Tibial nerve (tissue), 4 donors: ENCODE measurements around the gene STK38L. TPM values are rescaled to one million over a fixed set of nuclear protein-coding genes. Genes with fewer than 3 reads are reported as not detected.

ENCODE experiments used
- DNase-seq, 2 donors: peaks; one replicate each; pipeline ENCODE4 v3.0.0-alpha.2; 2019; ENCODE audit warnings: low spot score in 2 of 2
- H3K27ac ChIP-seq, 4 donors: fragments of 200-600 bp; sonication (generic) in 3 of 4; one replicate each; pipeline ENCODE4 v1.5.1; 2017 to 2019; ENCODE audit warnings: mild to moderate bottlenecking in 1 of 4
- H3K27me3 ChIP-seq, 2 donors: fragments of 200-600 bp; sonication (generic) in 1 of 2; one replicate each; pipeline versions ENCODE4 v1.5.1 to v1.6.0; 2017 to 2019
- H3K36me3 ChIP-seq, 3 donors: fragments of 200-600 bp; sonication (generic); one replicate each; pipeline ENCODE4 v1.5.1; 2018 to 2019
- H3K4me1 ChIP-seq, 4 donors: fragments of 200-600 bp; sonication (generic) in 3 of 4; one replicate each; pipeline ENCODE4 v1.5.1; 2017 to 2019
- H3K4me3 ChIP-seq, 4 donors: fragments of 200-600 bp; sonication (generic) in 3 of 4; one replicate each; pipeline ENCODE4 v1.5.1; 2017 to 2019; ENCODE audit warnings: mild to moderate bottlenecking in 1 of 4, moderate library complexity in 1 of 4
- H3K9me3 ChIP-seq, 4 donors: fragments of 200-600 bp; sonication (generic) in 3 of 4; one replicate each; pipeline ENCODE4 v1.5.1; 2017 to 2019
- CTCF ChIP-seq, 5 experiments: fragments of 200-600 bp in 3 of 5; fragments of 450-650 bp in 2 of 5; sonication (generic) in 3 of 5; IDR thresholded peaks; one replicate each; pipeline ENCODE4 v1.5.1; 2016 to 2019; ENCODE audit warnings: antibody characterized with exemption in 5 of 5, mild to moderate bottlenecking in 3 of 5, moderate library complexity in 2 of 5
- EP300 ChIP-seq, 2 donors: sonication (generic); formaldehyde crosslinking; IDR thresholded peaks; one replicate each; pipeline ENCODE4 v1.6.1; 2017; ENCODE audit warnings: antibody characterized with exemption in 2 of 2, mild to moderate bottlenecking in 1 of 2
- POLR2A ChIP-seq, 2 donors: fragments of 450-650 bp; IDR thresholded peaks; one replicate each; pipeline ENCODE4 v1.6.1; 2017; ENCODE audit warnings: antibody characterized with exemption in 2 of 2, mild to moderate bottlenecking in 2 of 2, moderate library complexity in 2 of 2
- WGBS, 2 donors: methylation state at CpG; one replicate each; pipeline ENCODE4 v1.1.5; 2018; 5-methylcytosine and 5-hydroxymethylcytosine counted together
- total RNA-seq, 4 donors: library from RNA; depleted of rRNA; stranded (reverse); fragments of >200 nt; gene quantifications; one replicate each; pipeline ENCODE4 v1.1.0, GENCODE V29; 2016

STK38L gene
- total RNA-seq, 4 donors from 2014 or later = 30.6 to 51.6 (median 40.8) TPM

GRCh38 chr12:27355979-27356378 lies 111.9 kb downstream of the STK38L start:
- TF ChIP-seq POLR2A (IDR thresholded peaks at IDR 0.05) (no peak), CTCF (IDR thresholded peaks at IDR 0.05) (no peak), EP300 (IDR thresholded peaks at IDR 0.05) (no peak)
- WGBS, 2 donors = 92 to 94% methylated on average over 1 of the region's 1 CpG

DNA sequence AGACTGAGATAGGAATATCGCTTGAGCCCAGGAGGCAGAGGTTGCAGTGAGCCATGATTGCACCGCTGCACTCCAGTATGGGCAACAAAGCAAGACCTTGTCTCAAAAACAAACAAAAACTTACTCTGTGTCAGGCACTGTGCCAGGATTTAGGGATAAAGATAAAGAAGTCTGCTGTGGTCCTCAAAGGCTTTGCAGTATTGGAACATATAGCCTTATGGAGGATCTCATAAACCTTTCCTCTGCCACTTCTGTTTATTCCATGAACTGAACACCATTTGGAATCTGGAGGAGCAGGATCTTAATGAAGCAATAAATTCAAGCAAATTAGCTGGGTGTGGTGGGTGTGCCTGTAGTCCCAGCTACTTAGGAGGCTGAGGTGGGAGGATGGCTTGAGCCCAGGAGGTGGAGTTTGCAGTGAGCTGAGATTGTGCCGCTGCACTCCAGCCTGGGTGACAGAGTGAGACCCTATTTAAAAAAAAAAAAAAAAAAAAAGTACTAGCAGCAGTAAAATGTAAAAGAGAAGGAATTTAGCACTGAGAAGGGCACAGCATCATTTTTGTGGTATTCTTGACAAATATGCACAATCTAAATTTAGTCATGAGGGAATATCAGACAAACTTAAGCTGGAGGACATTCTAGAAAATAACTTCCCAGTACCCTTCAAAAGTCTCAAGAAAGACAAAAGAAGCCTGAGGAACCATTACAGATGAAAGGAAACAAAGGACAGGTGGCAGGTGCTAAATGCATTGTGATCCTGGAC lies 115.7 kb downstream of the STK38L start:
- 62 to 74% methylated on average over 3 of the region's 3 CpGs for WGBS, 2 donors
- H3K4me1 ChIP-seq = no peaks in the 10 kb centered on the region
- no peaks in the 10 kb centered on the region for H3K9me3 ChIP-seq
- H3K4me3 ChIP-seq = no peak overlapping the region
- H3K27ac ChIP-seq = no peak overlapping the region
- H3K27me3 ChIP-seq = no peaks in the 10 kb centered on the region
- H3K36me3 ChIP-seq = no peaks in the 10 kb centered on the region
- DNase-seq = no peak
- TF ChIP-seq CTCF (IDR thresholded peaks at IDR 0.05) = no peak
- TF ChIP-seq EP300 (IDR thresholded peaks at IDR 0.05) = no peak
- TF ChIP-seq POLR2A (IDR thresholded peaks at IDR 0.05) = no peak

More at GRCh38 chr12:27355979-27356378, 111.9 kb downstream of the STK38L start:
- no peaks in the 10 kb centered on the region for H3K9me3 ChIP-seq
- H3K4me1 ChIP-seq = no peaks in the 10 kb centered on the region
- H3K27me3 ChIP-seq = no peaks in the 10 kb centered on the region
- no peak overlapping the region for H3K27ac ChIP-seq
- no peaks in the 10 kb centered on the region for H3K36me3 ChIP-seq
- DNase-seq = no peak
- no peak overlapping the region for H3K4me3 ChIP-seq

DNA sequence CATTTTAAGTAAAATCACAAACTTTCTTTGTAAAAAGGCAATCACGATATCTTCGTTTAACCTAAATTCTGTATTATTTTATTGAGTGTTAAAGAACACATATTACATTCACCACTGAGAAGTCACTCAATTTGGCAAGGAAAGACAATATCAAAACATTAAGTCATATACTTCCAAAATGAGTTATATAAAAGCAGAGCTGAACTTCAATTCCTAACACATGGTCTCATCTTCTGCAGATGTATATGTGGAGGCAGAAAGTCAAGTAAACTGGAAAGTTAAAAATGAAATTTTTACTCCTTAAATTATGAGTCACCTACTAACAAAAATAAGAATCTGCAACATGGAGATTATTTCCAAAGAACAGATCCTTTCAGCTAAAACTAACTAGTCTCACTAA lies 117.3 kb downstream of the STK38L start:
- Histone ChIP-seq H3K27ac (no peak overlapping the region), H3K4me3 (no peak overlapping the region), H3K9me3 (no peaks in the 10 kb centered on the region), H3K27me3 (no peaks in the 10 kb centered on the region), H3K36me3 (no peaks in the 10 kb centered on the region), H3K4me1 (no peaks in the 10 kb centered on the region)
- WGBS, 2 donors = 78 to 81% methylated on average over 2 of the region's 2 CpGs
- DNase-seq = no peak
- TF ChIP-seq POLR2A (IDR thresholded peaks at IDR 0.05) = no peak
- no peak for TF ChIP-seq EP300 (IDR thresholded peaks at IDR 0.05)
- TF ChIP-seq CTCF (IDR thresholded peaks at IDR 0.05) = no peak

DNA sequence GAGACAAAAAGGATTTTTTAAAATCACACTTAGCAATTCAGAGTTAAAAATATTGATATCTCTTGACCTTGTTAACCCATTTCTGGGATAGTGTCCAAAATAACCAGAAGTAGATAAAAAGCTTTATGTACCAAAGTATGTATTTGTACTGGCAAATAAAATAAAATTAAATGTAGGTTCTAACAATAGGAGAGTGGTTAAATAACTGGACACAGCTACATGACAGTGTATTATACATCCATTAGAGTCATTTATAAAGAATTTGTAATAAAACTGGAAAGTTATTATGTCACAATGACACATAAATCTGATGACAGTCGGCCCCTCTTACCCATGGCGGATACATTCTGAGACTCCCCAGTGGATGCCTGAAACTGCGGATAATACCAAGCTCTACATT lies 122.5 kb downstream of the STK38L start:
- no peaks in the 10 kb centered on the region for H3K36me3 ChIP-seq
- no peaks in the 10 kb centered on the region for H3K9me3 ChIP-seq
- no peak overlapping the region for H3K27ac ChIP-seq
- H3K4me1 ChIP-seq = no peaks in the 10 kb centered on the region
- WGBS, 2 donors = 82 to 88% methylated on average over 3 of the region's 3 CpGs
- no peak for TF ChIP-seq POLR2A (IDR thresholded peaks at IDR 0.05)
- TF ChIP-seq EP300 (IDR thresholded peaks at IDR 0.05) = no peak
- TF ChIP-seq CTCF (IDR thresholded peaks at IDR 0.05) = no peak
- no peaks in the 10 kb centered on the region for H3K27me3 ChIP-seq
- no peak overlapping the region for H3K4me3 ChIP-seq
- DNase-seq = no peak

GRCh38 chr12:27367078-27367477 lies 123.0 kb downstream of the STK38L start:
- no peaks in the 10 kb centered on the region for H3K27me3 ChIP-seq
- no peaks in the 10 kb centered on the region for H3K4me1 ChIP-seq
- no peaks in the 10 kb centered on the region for H3K9me3 ChIP-seq
- DNase-seq = no peak
- 80 to 85% methylated on average over 6 of the region's 6 CpGs for WGBS, 2 donors
- no peak overlapping the region for H3K27ac ChIP-seq
- TF ChIP-seq POLR2A (IDR thresholded peaks at IDR 0.05) (no peak), EP300 (IDR thresholded peaks at IDR 0.05) (no peak)
- no peak overlapping the region for H3K4me3 ChIP-seq
- no peaks in the 10 kb centered on the region for H3K36me3 ChIP-seq

Other genes starting within 250 kb of the STK38L start
- 100 to 1,000 TPM in 3 of 4 donors, 10 to 100 TPM in 1; 78.6 to 124 (median 119) TPM for gene TM7SF3, start 229.9 kb upstream of the STK38L start, total RNA-seq
- 10 to 100 TPM; 20.4 to 45.5 (median 35.9) TPM for gene MED21, start 221.7 kb upstream of the STK38L start, total RNA-seq
- gene C12orf71, start 161.7 kb upstream of the STK38L start, total RNA-seq = not detected
- 1 to 10 TPM in 2 of 4 donors, under 1 TPM in 2; 0.39 to 2.4 (median 1.4) TPM for gene BMAL2, start 88.5 kb downstream of the STK38L start, total RNA-seq
- not detected for gene SMCO2, start 202.4 kb downstream of the STK38L start, total RNA-seq